NCI-H146 treated with DMSO at 0.1 percent for 48 hours (cell line): Measurements from ENCODE around the gene SOCS7.

ENCODE experiments used
- DNase-seq: peaks from one replicate; lab custom pipeline; 2025; ENCODE audit not compliant: unreplicated experiment; lab: John Stamatoyannopoulos, UW

Gene SOCS7

GRCh38 chr17:38418062-38418692, 66.5 kb downstream of the SOCS7 start:
- no peak for DNase-seq

- no peak for DNase-seq
Measured at GRCh38 chr17:38418693-38419507, 67.3 kb downstream of the SOCS7 start.

GRCh38 chr17:38419508-38419981, 67.9 kb downstream of the SOCS7 start:
- no peak for DNase-seq

- DNase-seq: no peak
Measured at GRCh38 chr17:38420518-38420917, 68.9 kb downstream of the SOCS7 start.

- DNase-seq: no peak
Measured at GRCh38 chr17:38421171-38421841, 69.7 kb downstream of the SOCS7 start.

- DNase-seq: no peak
Measured at GRCh38 chr17:38421871-38422827, 70.5 kb downstream of the SOCS7 start.

GRCh38 chr17:38424297-38424972, 72.8 kb downstream of the SOCS7 start:
- no peak for DNase-seq

GRCh38 chr17:38425031-38425430, 73.4 kb downstream of the SOCS7 start:
- no peak for DNase-seq

- no peak for DNase-seq
Measured at GRCh38 chr17:38425744-38426143, 74.1 kb downstream of the SOCS7 start.

- no peak for DNase-seq
Measured at GRCh38 chr17:38426441-38426840, 74.8 kb downstream of the SOCS7 start.

GRCh38 chr17:38427160-38427949, 75.7 kb downstream of the SOCS7 start:
- no peak for DNase-seq

- DNase-seq: no peak
Measured at GRCh38 chr17:38428112-38428642, 76.5 kb downstream of the SOCS7 start, which contains the start of gene ARHGAP23. ARHGAP23 (plus strand) TSS chr17:38428464; CDS start chr17:38428486, 22 bp downstream.

GRCh38 chr17:38428643-38429371, 77.2 kb downstream of the SOCS7 start:
- no peak for DNase-seq

GRCh38 chr17:38429476-38430100, 77.9 kb downstream of the SOCS7 start:
- DNase-seq: no peak

- no peak for DNase-seq
Measured at GRCh38 chr17:38430316-38430715, 78.7 kb downstream of the SOCS7 start.

- no peak for DNase-seq
Measured at GRCh38 chr17:38430822-38431221, 79.2 kb downstream of the SOCS7 start.

- DNase-seq: no peak
Measured at GRCh38 chr17:38431346-38432145, 79.9 kb downstream of the SOCS7 start.
